Activated CD8-positive, alpha-beta memory T cell treated with anti-CD3 and anti-CD28 coated beads, Interleukin-2, amount 50 U/mL, for 24 hours (primary cell): ENCODE data around the gene CCDC200.
"Not testable (repeated sequence)": the region's sequence is repeated elsewhere in the genome, so short reads cannot be mapped to it uniquely, and the experiment has no call there.

Experiments
- DNase-seq: peaks from one replicate; pipeline ENCODE4 v3.0.0-alpha.2; 2020; ENCODE audit errors: extremely low read depth

Gene CCDC200

GRCh38 chr17:43228020-43228782 is at the start of gene CCDC200:
TSS of gene CCDC200 (minus strand) at chr17:43228623. CDS start at chr17:43228554, 69 bp downstream.
- DNase-seq, result not testable (repeated sequence)

DNA sequence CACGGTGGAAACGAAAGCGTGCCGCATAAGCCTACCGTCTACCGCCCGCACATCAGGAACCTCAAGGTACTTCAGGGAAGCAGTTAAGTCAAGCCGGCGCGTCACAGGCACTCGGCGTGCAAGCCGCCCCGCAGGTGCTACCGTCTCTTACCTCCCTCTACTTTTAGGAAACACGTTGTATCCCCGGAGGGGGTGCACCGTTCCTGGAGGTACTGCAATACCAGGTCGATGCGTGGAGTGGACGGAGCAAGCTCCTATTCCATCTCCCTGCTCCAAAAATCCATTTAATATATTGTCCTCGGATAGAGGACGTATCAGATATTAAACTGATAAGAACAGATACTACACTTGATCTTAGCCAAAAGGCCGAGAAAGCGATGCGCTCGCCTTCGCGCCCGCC is 44.5 kb upstream of the CCDC200 start:
- DNase-seq, result not testable (repeated sequence)

DNA sequence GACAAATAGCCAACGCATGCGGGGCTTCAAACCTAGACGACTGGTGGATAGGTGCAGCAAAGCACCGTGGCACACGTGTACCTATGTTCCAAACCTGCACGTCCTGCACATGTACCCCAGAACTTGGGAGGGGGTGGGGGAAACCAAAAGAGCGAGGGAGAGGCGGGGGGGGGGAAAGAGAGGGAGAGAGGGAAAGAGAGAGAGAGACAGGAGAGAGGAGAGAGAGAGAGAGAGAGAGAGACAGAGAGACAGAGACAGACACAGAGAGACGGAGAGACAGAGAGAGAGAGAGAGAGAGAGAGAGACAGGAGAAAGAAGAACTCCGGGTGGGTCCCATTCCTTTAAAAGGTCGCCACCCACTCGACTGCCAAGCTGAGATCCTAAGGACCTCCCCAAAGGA is 44.1 kb upstream of the CCDC200 start:
- DNase-seq, result not testable (repeated sequence)

- not testable (repeated sequence) for DNase-seq
These were observed 42.4 kb upstream of the CCDC200 start for GRCh38 chr17:43270552-43271504.

GRCh38 chr17:43246456-43246855 is 18.0 kb upstream of the CCDC200 start:
- DNase-seq, result not testable (repeated sequence)

- not testable (repeated sequence) for DNase-seq
These were observed 12.4 kb upstream of the CCDC200 start for GRCh38 chr17:43240596-43241352.

- not testable (repeated sequence) for DNase-seq
These were observed 11.2 kb upstream of the CCDC200 start for GRCh38 chr17:43239597-43239996.

DNA sequence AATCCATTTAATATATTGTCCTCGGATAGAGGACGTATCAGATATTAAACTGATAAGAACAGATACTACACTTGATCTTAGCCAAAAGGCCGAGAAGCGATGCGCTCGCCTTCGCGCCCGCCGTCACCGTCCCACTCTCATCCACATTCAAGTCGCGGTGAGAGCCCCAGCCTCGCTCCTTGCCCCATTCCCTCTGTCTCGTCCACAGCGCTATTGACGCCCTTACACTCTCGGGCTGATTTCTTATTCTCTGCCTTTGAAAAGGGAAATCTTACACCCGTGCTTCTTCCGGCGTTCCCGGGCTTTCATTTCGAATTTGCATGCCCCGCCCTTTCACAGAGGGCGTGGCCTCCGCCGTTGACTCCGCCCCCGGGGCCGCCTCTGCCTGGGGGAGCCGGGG is 5.5 kb upstream of the CCDC200 start, which contains the start of gene RNU2-1:
RNU2-1 (minus strand) TSS at position 101 of the 400 bp plus-strand sequence.
- DNase-seq, result not testable (repeated sequence)

GRCh38 chr17:43233263-43233662 is 4.8 kb upstream of the CCDC200 start:
- DNase-seq, result not testable (repeated sequence)

- DNase-seq, result not testable (repeated sequence)
These were observed 3.7 kb upstream of the CCDC200 start for GRCh38 chr17:43232021-43232699.

DNA sequence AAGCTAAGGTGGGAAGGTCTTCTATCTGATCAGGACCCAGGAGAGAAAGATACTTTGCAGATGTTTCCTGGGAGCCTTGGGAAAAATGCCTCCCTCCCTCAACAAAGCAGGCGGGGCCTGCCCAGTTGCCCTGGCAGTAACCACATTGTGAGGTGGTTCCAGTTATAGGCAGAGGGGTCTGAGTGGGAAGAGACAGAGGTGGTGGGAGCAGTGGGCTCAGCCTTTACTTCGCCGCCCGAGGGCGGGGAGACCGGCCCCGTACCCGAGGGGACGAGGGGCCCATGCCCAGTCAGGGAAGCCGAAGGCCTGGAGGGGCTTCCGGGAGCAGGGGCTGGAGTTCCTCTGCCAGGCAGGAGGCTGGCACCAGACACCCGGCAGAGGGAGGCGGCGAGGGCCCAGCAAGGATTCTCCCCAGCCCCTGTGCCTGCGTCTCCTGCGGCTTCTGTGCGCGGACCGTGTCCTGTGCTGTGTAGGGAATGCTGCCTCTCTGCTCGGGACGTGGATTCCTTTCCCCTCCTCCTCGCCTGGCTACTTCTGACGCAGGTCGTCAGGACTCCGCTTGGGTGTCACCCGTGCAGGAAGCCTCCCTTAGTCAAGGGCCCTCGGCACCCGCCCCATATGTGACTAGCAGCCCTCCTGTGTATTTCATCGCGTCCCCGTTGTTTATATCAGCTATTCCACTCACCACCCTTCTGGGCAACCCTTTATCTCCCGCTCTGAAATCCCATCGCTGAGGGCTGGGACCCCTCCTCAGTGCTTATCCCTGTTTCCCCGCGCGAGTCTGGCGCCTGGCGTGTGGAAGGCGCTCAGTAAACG is 3.0 kb upstream of the CCDC200 start:
- not testable (repeated sequence) for DNase-seq

DNA sequence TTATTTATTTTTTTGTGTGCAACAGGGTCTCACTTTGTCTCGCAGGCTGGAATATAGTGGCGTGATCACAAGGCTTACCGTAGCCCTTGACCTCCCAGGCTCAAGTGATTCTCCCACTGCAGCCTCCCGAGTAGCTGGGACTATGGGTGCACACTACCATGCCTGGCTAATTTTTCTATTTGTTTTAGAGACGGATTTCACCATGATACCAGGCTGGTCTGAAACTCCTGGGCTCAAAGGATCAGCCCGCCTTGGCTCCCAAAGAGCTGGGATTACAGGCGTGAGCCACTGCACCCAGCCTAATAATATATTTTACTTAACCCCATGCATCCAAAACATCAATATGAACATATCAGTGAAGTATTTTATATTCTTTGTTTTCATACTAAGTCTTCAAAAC is 2.0 kb downstream of the CCDC200 start:
- DNase-seq, result no peak

DNA sequence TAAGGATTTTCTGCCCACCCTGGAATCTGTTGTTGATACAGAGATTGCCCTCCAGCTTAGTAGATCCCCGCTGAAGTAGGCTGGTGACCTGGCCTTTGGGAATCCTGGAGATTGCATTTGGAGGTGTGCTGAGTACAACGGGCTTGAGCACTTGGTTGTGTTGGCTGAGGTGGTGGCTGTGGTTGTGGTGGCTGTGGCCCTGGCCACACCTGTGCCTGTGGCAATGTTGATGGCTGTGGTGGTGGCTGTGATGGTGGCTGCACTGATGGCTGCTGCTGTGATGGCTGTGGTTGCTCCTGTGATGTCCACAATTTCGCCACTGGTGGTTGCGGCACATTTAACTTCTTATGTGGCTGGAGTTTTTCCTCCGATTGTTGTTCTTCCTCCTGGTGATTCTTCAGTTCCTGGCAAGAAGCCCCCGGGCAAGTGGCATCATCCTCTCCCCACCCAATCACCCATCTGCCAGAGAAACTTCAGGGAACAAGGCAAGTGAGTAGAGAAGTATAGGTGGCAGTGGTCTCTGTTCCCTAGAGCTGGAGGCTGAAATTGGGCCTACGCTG is 4.2 kb downstream of the CCDC200 start:
- no peak for DNase-seq

GRCh38 chr17:43220511-43221125 is 7.8 kb downstream of the CCDC200 start:
- no peak for DNase-seq

GRCh38 chr17:43219746-43220380 is 8.6 kb downstream of the CCDC200 start:
- DNase-seq, result no peak

- DNase-seq, result no peak
These were observed 9.4 kb downstream of the CCDC200 start for GRCh38 chr17:43219001-43219400.

DNA sequence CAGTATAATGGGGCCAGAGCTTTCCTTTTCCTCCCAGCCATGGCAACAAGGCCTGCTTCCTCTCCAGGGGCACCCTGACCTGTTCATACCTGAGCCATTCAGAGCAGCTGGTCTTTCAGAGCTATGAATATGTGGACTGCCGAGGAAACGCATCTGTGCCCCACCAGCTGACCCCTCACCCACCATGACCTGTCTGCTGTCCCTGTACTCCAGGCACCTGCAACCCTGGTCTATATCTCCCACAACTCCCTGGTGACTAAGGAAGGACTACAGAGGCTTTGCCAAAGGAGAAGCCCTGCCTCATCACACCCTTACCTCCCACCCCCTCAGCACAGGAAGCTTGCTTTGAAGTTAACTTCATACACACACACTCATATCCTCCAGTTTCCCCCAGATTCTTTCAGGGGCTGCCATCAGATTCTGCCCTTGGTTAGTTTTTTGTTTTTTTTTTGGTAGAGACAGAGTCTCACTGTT is 10.8 kb downstream of the CCDC200 start:
- DNase-seq, result no peak

GRCh38 chr17:43216762-43217613 is 11.4 kb downstream of the CCDC200 start:
- DNase-seq, result no peak
